GM19372 (cell line): ENCODE measurements around the gene PTPN14.

Experiments
- ATAC-seq: cut with Tn5 transposase; IDR thresholded peaks from one replicate; pipeline ENCODE4 v1.9.1; 2021; ENCODE audit warnings: mild to moderate bottlenecking, low read depth, moderate library complexity; ENCODE audit not compliant: unreplicated experiment

Gene PTPN14

DNA sequence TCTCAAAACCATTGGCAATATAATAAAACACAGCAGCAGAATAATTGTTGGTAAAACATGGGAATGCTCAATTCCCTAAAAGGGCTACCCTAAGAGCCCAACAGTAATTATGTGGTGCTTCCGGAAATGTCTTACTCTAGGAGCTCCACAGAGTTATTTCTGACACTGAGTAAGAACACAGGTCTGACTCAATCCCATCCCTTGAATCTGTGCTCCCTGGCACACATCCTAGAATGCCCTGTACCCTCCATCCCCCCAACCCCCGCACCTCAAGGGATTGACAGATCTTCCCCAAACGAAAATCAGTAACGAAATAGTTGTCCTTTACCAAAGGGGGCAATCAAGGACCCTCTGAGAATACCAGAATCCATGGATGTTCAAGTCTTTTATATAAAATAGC is 198.6 kb downstream of the PTPN14 start:
- no peak for ATAC-seq

- ATAC-seq = no peak
Observed at GRCh38 chr1:214351551-214352277, 199.7 kb downstream of the PTPN14 start.

- ATAC-seq = no peak
Observed at GRCh38 chr1:214349781-214350180, 201.6 kb downstream of the PTPN14 start.

GRCh38 chr1:214349008-214349407 is 202.4 kb downstream of the PTPN14 start:
- no peak for ATAC-seq

- no peak for ATAC-seq
Observed at GRCh38 chr1:214344897-214345296, 206.5 kb downstream of the PTPN14 start.

DNA sequence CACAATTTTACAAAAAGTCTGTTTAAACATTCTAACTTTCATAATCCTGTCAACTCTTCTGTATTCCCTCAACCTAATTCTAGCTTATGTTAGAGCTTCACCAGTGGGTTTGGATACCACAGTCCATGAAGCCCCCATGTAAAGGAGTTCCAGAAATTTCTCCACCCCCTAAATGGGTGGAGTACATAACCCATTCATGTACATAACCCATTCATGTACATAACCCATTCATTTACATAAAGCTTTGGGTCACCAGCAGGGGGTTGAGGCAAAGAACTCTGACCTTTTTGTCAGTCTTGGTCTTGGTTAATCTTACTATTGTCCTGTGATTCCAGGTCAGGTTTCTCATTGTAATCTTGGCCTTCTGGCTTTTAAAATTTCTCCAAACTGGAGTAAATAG is 208.9 kb downstream of the PTPN14 start:
- no peak for ATAC-seq

DNA sequence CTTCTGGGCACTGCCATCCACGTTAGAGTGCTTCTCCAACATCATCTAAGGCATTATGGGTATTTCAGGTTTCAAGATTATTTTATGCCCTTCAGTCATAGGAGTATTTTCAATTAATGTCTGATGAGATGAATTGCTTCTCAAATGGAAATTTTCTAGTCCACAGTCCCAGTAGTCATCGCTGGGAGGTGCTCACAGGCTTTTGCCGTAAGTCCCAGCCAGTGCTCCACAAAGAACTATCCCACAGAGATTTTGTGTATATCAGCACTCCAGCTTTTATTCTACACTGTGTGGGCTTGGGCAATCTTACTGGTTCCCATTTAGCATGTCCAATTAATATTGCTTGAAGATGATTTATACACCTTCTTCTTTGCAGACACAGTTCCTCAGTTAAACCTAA is 209.5 kb downstream of the PTPN14 start:
- ATAC-seq = no peak

GRCh38 chr1:214341459-214341858 is 209.9 kb downstream of the PTPN14 start:
- no peak for ATAC-seq

- ATAC-seq = no peak
Observed at GRCh38 chr1:214338212-214338611, 213.2 kb downstream of the PTPN14 start.

DNA sequence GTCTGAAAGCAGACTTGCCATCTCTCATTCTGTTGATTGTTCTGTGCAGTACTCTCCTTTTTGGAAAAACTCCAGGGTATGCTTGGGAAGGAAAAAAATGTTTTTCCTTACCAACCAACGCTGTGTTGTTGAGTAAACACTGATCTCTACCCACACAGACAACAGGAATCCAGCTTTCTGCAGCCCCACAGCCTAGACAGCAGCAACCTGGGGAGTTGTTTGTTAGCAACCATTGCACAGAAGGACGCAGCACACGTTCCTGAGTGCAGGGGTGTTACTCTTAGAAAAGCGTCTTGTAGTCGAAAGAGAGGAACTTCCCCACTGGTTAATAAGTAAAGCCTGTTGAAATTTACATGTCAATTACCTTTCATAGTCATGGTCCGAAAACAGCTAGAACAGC is 213.9 kb downstream of the PTPN14 start:
- ATAC-seq = no peak

- ATAC-seq = no peak
Observed at GRCh38 chr1:214337015-214337414, 214.4 kb downstream of the PTPN14 start.

- no peak for ATAC-seq
Observed at GRCh38 chr1:214335567-214335966, 215.8 kb downstream of the PTPN14 start.

DNA sequence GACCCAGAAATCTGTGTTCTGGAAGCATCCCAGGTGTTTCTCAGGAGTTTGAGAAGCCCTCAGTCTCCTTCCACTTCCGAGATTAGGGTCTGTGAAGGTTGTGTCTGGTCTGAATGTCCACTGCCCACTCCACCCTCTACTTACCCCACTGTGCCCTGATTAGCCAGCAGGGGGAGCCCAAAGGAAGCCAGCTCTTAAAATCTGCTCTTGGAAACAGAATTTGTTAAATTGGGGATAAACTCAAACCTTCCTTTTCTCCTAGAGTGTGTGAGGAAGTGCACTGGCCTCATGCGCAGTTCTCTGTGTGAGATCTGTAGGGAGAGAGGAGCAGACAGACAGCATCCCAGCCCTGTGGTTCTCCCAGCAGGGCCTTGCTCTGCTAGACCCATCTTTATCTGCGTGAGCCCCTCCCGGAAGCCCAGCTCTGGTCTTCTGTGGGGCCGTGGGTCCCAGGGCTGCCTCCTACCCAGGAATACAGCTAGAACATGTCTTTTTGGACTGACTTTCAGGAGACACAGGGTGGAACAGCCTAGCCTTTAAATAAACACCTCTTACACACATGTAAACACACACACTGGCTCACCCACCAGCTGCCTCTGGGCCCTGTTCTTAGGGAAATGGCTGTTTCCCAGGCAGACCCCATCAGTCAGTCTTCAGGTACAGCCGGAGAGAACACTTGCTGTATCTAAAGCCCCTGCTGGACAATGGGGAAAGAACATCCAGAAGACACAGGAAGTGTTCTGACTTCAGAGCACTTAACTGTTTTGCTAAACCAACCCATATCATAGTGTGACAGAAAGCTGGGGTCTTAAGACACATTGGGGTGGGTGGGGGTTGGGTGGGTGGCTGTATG is 218.2 kb downstream of the PTPN14 start:
- no peak for ATAC-seq

DNA sequence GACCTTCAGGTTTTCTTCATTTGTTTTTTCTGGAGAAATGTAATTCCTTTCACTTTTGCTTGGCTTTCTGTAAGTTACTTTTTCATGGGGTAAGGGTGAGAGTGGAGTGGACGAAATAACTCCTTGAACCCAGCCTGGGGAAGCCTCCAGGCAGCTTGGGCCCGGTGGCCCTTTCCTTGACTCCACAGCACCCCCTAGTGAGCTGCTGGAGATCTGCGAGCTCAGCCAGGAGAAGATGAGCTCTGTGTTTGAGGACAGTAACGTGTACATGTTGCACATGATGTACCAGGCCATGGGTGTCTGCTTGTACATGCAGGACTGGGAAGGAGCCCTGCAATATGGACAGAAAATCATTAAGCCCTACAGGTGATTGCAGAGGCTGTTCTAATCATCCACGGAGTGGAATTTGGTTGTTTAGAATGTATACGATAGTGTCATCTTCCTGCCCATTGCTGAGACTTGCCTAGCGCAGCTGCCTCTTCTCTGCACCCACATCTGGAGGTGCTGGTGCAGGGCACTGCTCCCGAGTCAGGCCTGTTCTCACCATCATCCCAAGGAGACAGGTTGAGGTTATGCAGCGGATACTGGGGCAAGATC is 219.5 kb downstream of the PTPN14 start:
- peak; percentile 35 for ATAC-seq

DNA sequence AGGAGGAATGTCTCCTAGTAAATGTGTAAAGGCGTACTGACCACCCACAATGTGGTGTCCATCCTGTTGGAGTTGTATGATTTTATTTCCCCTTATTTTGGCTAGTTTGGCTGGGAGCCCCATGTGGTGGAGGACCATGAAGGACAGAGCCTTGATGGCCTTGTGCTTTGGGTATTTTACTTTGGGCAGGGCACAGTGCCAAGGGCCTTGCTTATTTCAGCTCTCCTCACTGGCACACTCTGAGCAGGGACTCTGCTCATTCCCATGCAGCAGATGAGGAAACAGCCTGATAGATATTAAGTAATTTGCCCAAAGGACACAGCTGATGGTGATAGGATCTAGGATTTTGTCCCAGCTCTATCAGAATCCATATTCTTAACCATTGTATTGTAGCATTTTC is 220.2 kb downstream of the PTPN14 start:
- no peak for ATAC-seq

DNA sequence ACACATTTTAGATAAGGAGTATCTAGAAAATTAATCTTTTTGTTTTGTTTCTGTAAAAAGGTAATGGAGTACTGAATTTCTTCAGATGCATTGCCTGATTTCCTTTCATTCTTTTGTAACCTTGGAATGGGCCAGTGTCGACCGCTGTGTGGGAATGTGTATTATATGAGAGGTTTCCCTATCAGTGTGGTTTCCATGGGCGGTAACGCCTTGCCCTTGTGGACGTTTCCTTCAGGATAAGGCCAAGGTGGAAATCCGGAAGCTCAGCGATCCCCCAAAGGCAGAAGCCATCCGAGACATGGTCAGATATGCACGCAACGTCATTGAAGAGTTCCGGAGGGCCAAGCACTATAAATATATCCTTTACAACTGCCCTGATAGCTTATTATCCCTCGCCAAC is 220.7 kb downstream of the PTPN14 start:
- no peak for ATAC-seq

DNA sequence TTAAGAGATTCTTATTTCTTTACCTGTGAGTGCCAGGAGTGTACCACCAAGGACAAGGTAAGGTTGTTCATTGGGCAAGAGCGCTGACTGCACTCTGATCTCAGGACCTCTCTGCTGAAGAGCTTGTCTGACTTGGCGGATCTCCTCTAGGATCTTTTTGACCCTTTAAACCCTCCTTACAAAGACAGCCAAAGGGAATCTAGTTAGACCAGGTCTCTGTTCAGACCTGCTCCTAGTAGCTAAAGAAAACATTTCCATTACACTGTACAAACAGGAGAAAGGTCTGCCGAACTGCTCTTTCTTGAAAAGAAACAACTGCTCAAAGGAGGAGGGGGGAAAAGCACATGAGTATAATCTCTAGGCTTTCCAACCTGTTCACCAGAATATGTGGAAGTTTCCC is 221.2 kb downstream of the PTPN14 start:
- no peak for ATAC-seq

- no peak for ATAC-seq
Observed at GRCh38 chr1:214329470-214330220, 221.8 kb downstream of the PTPN14 start.

- ATAC-seq = peak; percentile 83
Observed at GRCh38 chr1:214328770-214329469, 222.5 kb downstream of the PTPN14 start.

DNA sequence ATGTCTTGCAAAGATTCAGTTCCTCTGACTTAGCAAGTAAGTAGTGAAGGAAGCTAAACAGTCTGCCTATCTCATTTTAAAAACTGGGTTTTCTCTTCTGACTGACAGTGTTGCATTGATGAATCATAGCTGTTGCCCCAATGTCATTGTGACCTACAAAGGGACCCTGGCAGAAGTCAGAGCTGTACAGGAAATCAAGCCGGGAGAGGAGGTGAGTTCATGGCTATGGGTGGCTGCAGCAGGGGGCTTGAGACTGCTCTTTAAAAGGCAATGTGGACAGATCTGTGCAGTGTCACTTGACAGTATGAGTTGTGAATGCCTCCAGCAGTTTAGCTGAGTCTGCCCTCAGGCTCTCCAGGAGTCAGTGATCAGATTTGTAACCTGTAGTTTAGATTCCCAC is 223.9 kb downstream of the PTPN14 start:
- ATAC-seq = no peak
